Neutrophil (primary cell): Measurements from ENCODE around the gene STIM1.

Experiments used
- H3K27ac ChIP-seq: fragments of 200-600 bp; sonication (generic); 2 replicates; pipeline ENCODE4 v1.5.1; 2016; ENCODE audit warnings: mild to moderate bottlenecking, moderate library complexity
- H3K27me3 ChIP-seq: fragments of 200-600 bp; sonication (generic); 2 replicates; pipeline ENCODE4 v1.6.0; 2016; ENCODE audit warnings: mild to moderate bottlenecking
- H3K36me3 ChIP-seq: fragments of 200-600 bp; sonication (generic); 2 replicates; pipeline ENCODE4 v1.5.1; 2017
- H3K4me1 ChIP-seq, 2 experiments: fragments of 200-600 bp in 1 of 2; sonication (generic) in 1 of 2; 1 replicate in 1 of 2; 2 replicates in 1 of 2; pipeline versions ENCODE4 v1.5.1 to v1.6.1; 2013 to 2016; ENCODE audit warnings: low read depth in 1 of 2, low read length in 1 of 2, mild to moderate bottlenecking in 1 of 2, moderate library complexity in 1 of 2; ENCODE audit not compliant: control insufficient read depth in 1 of 2, insufficient read depth in 1 of 2
- H3K4me3 ChIP-seq, 2 experiments: fragments of 200-600 bp in 1 of 2; sonication (generic) in 1 of 2; 1 replicate in 1 of 2; 2 replicates in 1 of 2; pipeline ENCODE4 v1.5.1; 2013 to 2016; ENCODE audit warnings: low read depth in 1 of 2, low read length in 1 of 2, mild to moderate bottlenecking in 1 of 2, moderate library complexity in 1 of 2
- H3K9me3 ChIP-seq: fragments of 200-600 bp; sonication (generic); 2 replicates; pipeline ENCODE4 v1.5.1; 2016
- TF ChIP-seq, protein P1 (sequence below): fragments of 200-600 bp; sonication (generic); IDR thresholded peaks from 2 replicates; pipeline ENCODE4 v1.5.1; 2016; ENCODE audit warnings: antibody characterized with exemption

The STIM1 gene

DNA sequence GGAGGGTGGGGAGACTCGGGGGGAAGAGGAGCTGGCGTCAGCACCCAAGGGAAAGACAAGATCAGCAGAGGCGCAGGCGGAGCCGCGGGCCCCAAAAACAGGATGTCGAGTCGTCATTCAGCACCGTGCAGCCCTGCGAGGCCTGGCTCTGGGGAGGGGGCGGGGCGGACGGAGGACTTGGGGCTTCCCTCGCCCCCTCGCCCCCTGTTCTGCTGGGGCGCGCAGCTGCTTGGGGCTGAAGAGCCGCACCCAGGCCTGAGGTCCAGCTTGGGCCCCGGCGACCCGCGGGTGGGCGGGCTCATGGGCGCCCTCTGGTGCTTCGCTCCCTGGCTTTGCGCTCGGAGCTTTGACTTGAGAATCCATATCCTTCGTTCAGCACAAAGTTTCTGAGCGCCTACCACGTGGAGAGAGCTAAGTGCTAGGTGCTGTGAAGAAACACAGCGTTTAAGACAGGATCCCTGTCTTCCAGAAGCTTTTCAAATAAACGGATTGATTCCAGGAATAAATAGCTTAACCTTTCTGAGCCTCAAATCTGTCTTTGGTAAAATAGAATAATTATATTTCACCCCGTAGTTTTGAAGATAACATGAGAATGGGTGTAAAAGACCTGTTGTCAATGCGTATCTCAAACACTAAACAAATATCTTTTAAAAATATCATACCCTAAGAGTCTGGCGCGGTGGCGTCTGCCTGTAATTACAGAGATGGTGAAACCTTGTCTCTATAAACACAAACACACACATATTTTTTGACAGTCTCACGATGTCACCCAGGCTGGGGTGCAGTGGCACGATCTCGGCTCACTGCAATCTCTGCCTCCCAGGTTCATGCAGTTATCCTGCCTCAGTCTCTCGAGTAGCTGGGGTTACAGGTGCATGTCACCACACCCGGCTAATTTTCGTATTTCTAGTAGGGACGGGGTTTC, 13.8 kb upstream of the STIM1 start:
- Histone ChIP-seq H3K4me1 (peaks cover 25 to 31% of the 10 kb centered on the region in 2 experiments), H3K4me3 (peak overlapping the region; percentile 93 to 99), H3K27me3 (no peaks in the 10 kb centered on the region), H3K36me3 (no peaks in the 10 kb centered on the region), H3K9me3 (no peaks in the 10 kb centered on the region), H3K27ac (peak overlapping the region; percentile 98)
- TF ChIP-seq, protein P1, sequence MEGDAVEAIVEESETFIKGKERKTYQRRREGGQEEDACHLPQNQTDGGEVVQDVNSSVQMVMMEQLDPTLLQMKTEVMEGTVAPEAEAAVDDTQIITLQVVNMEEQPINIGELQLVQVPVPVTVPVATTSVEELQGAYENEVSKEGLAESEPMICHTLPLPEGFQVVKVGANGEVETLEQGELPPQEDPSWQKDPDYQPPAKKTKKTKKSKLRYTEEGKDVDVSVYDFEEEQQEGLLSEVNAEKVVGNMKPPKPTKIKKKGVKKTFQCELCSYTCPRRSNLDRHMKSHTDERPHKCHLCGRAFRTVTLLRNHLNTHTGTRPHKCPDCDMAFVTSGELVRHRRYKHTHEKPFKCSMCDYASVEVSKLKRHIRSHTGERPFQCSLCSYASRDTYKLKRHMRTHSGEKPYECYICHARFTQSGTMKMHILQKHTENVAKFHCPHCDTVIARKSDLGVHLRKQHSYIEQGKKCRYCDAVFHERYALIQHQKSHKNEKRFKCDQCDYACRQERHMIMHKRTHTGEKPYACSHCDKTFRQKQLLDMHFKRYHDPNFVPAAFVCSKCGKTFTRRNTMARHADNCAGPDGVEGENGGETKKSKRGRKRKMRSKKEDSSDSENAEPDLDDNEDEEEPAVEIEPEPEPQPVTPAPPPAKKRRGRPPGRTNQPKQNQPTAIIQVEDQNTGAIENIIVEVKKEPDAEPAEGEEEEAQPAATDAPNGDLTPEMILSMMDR = peak; percentile 67

DNA sequence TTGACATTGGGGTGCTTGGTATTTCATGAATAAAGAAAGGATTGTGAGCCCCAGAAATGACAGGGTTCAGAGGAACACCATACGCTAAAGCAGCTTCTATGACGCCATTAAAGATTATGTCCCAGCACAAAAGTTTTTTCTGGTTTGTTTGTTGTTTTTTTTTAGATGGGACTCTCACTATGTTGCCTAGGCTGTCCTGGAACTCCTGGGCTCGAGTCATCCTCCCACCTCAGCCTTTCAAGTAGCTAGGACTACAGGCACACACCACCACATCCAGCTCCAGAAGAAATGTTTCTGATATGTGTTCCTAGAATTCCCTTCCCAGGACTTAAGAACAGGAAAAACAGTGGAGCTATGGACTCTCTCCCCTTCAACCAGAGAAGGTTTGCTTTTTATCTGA, 12.1 kb upstream of the STIM1 start:
- H3K27me3 ChIP-seq = no peaks in the 10 kb centered on the region
- no peak overlapping the region for H3K4me3 ChIP-seq
- peaks cover 12 to 15% of the 10 kb centered on the region in 2 experiments for H3K4me1 ChIP-seq
- H3K27ac ChIP-seq = no peak overlapping the region
- TF ChIP-seq, protein P1 = no peak
- no peaks in the 10 kb centered on the region for H3K9me3 ChIP-seq
- H3K36me3 ChIP-seq = no peaks in the 10 kb centered on the region

DNA sequence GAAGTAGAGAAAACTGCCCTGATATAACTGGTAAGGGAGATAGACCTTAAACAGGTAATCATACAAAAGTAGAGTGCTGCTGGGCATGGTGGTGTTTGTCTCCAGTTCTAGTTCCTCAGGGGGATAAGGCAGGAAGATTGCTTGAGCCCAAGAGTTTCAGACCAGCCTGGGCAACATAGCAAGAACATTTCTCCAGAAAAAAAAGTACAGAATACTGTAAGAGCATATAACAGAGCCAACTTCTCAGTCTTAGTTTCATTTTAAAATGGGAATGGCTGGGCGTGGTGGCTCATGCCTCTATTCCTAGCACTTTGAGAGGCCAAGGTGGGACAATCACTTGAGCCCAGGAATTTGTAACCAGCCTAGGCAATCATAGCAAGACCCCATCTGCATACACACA, 10.2 kb upstream of the STIM1 start:
- no peaks in the 10 kb centered on the region for H3K27me3 ChIP-seq
- no peak overlapping the region for H3K27ac ChIP-seq
- H3K4me1 ChIP-seq = peaks cover 6 to 9% of the 10 kb centered on the region in 2 experiments
- no peaks in the 10 kb centered on the region for H3K9me3 ChIP-seq
- no peak overlapping the region for H3K4me3 ChIP-seq
- TF ChIP-seq, protein P1 = no peak
- H3K36me3 ChIP-seq = no peaks in the 10 kb centered on the region

DNA sequence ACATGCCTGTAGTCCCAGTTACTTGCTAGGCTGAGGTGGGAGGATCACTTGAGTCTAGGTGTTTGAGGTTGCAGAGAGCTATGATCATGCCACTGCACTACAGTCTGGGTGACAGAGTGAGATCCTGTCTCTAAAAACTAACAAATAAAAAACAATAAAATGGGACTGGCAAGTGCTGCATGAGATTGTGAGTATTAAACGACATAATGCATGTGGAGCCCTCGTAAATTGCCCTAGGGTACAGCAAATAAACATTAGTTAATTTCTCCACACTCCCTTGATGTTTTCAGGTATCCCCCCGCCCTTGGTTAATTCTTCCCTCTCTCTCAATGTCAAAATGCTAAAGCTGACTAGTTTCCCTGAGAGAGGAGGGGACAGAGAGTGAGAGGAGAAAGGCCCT, 9.8 kb upstream of the STIM1 start:
- Histone ChIP-seq H3K4me1 (peaks cover 6 to 9% of the 10 kb centered on the region in 2 experiments), H3K9me3 (no peaks in the 10 kb centered on the region), H3K27me3 (no peaks in the 10 kb centered on the region), H3K4me3 (no peak overlapping the region), H3K27ac (no peak overlapping the region), H3K36me3 (no peaks in the 10 kb centered on the region)
- TF ChIP-seq, protein P1 = no peak

DNA sequence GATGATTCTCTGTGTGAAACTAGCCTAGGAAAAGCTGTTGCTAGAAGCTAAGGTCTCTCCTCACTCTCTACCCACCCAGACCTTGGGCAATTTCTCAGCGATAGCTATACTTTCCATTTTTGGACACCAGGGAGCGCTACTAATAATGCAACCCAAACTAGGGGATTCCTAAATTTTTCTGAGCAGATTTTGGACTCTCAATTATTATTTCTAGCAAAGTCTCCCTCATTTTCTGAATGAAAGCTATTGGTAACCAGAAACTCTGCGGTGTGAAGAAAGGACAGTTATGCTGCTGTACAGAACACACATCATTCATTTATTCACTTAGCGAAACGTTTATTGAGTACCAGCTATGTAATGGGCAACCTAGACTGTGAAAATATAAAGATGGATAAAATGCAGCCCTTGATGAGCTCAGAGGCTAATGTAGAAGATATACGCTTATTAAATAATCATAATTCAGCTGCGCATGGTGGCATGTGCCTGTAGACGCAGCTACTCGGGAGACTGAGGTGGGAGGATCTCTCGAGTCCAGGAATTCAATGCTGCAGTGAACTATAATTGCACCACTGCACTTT, 6.1 kb upstream of the STIM1 start:
- no peaks in the 10 kb centered on the region for H3K27me3 ChIP-seq
- peaks cover 9% of the 10 kb centered on the region in 2 experiments for H3K4me1 ChIP-seq
- H3K4me3 ChIP-seq = no peak overlapping the region
- peak overlapping the region; percentile 9 for H3K27ac ChIP-seq
- TF ChIP-seq, protein P1 = peak; percentile 81
- no peaks in the 10 kb centered on the region for H3K9me3 ChIP-seq
- H3K36me3 ChIP-seq = no peaks in the 10 kb centered on the region
